Dendritic cell treated with granulocyte-macrophage colony-stimulating factor and Interleukin-4, amounts not matched to agents 40 ng/mL and 50 ng/mL, for 4 days (primary cell): ENCODE data around the gene LAPTM4A.

ENCODE experiments used
- H3K27ac Mint-ChIP-seq: one replicate; pipeline ENCODE4 v1.8.0; 2022; ENCODE audit warnings: mild to moderate bottlenecking, mixed read lengths
- H3K27me3 Mint-ChIP-seq: one replicate; pipeline ENCODE4 v1.8.0; 2022; ENCODE audit warnings: mild to moderate bottlenecking, mixed read lengths
- H3K36me3 Mint-ChIP-seq: one replicate; pipeline ENCODE4 v1.8.0; 2022; ENCODE audit warnings: low read depth, mixed read lengths
- H3K4me1 Mint-ChIP-seq: one replicate; pipeline ENCODE4 v1.8.0; 2022; ENCODE audit warnings: low read depth, mixed read lengths
- H3K4me3 Mint-ChIP-seq: one replicate; pipeline ENCODE4 v1.8.0; 2022; ENCODE audit warnings: mild to moderate bottlenecking, moderate library complexity, mixed read lengths
- H3K9me3 Mint-ChIP-seq: one replicate; pipeline ENCODE4 v1.8.0; 2022; ENCODE audit warnings: mixed read lengths
- intact Hi-C: fragments of 100-400 bp; cut with micrococcal nuclease; formaldehyde crosslinking; loops from one replicate; pipeline ENCODE4 v1.15.0; 2022

The LAPTM4A gene

GRCh38 chr2:20034218-20034617 lies 17.2 kb downstream of the LAPTM4A start:
- H3K27me3 Mint-ChIP-seq = no peaks in the 10 kb centered on the region
- H3K4me3 Mint-ChIP-seq = no peak overlapping the region
- H3K27ac Mint-ChIP-seq = peak overlapping the region; percentile 26
- peaks cover 100% of the 10 kb centered on the region for H3K36me3 Mint-ChIP-seq
- intact Hi-C loops = no loop called here
- no peaks in the 10 kb centered on the region for H3K9me3 Mint-ChIP-seq
- H3K4me1 Mint-ChIP-seq = peaks cover 23% of the 10 kb centered on the region

GRCh38 chr2:20033322-20033721 lies 18.1 kb downstream of the LAPTM4A start:
- Mint-ChIP-seq H3K9me3 (no peaks in the 10 kb centered on the region), H3K36me3 (peaks cover 100% of the 10 kb centered on the region), H3K4me1 (peaks cover 22% of the 10 kb centered on the region), H3K4me3 (no peak overlapping the region), H3K27ac (no peak overlapping the region), H3K27me3 (no peaks in the 10 kb centered on the region)
- intact Hi-C loops = no loop called here

- Mint-ChIP-seq H3K36me3 (peaks cover 83% of the 10 kb centered on the region), H3K9me3 (no peaks in the 10 kb centered on the region)
These were observed 21.2 kb downstream of the LAPTM4A start for GRCh38 chr2:20030224-20030623.

GRCh38 chr2:20027705-20028434 lies 23.6 kb downstream of the LAPTM4A start:
- H3K36me3 Mint-ChIP-seq = peaks cover 74% of the 10 kb centered on the region
- H3K4me3 Mint-ChIP-seq = no peak overlapping the region
- no peaks in the 10 kb centered on the region for H3K27me3 Mint-ChIP-seq
- intact Hi-C loops = no loop called here
- peaks cover 7% of the 10 kb centered on the region for H3K4me1 Mint-ChIP-seq
- no peak overlapping the region for H3K27ac Mint-ChIP-seq
- peaks cover 4% of the 10 kb centered on the region for H3K9me3 Mint-ChIP-seq

More at GRCh38 chr2:20030224-20030623, 21.2 kb downstream of the LAPTM4A start:
- intact Hi-C loops = no loop called here
- Mint-ChIP-seq H3K27ac (no peak overlapping the region), H3K4me3 (no peak overlapping the region), H3K4me1 (no peaks in the 10 kb centered on the region), H3K27me3 (no peaks in the 10 kb centered on the region)

- no peaks in the 10 kb centered on the region for H3K27me3 Mint-ChIP-seq
- H3K4me3 Mint-ChIP-seq = no peak overlapping the region
- intact Hi-C loops = no loop called here
- peaks cover 10% of the 10 kb centered on the region for H3K9me3 Mint-ChIP-seq
- H3K4me1 Mint-ChIP-seq = peaks cover 7% of the 10 kb centered on the region
- no peak overlapping the region for H3K27ac Mint-ChIP-seq
- H3K36me3 Mint-ChIP-seq = peaks cover 72% of the 10 kb centered on the region
These were observed 24.2 kb downstream of the LAPTM4A start for GRCh38 chr2:20027260-20027677.

- peaks cover 72% of the 10 kb centered on the region for H3K36me3 Mint-ChIP-seq
- H3K4me1 Mint-ChIP-seq = peaks cover 14% of the 10 kb centered on the region
- H3K4me3 Mint-ChIP-seq = no peak overlapping the region
- H3K9me3 Mint-ChIP-seq = peaks cover 30% of the 10 kb centered on the region
- H3K27ac Mint-ChIP-seq = no peak overlapping the region
- intact Hi-C loops = no loop called here
- H3K27me3 Mint-ChIP-seq = no peaks in the 10 kb centered on the region
These were observed 26.2 kb downstream of the LAPTM4A start for GRCh38 chr2:20025065-20025786.

GRCh38 chr2:20023688-20024087 lies 27.7 kb downstream of the LAPTM4A start:
- no peak overlapping the region for H3K4me3 Mint-ChIP-seq
- intact Hi-C loops = no loop called here
- peaks cover 59% of the 10 kb centered on the region for H3K36me3 Mint-ChIP-seq
- peaks cover 14% of the 10 kb centered on the region for H3K4me1 Mint-ChIP-seq
- H3K9me3 Mint-ChIP-seq = peaks cover 35% of the 10 kb centered on the region
- no peaks in the 10 kb centered on the region for H3K27me3 Mint-ChIP-seq
- H3K27ac Mint-ChIP-seq = no peak overlapping the region

- no peak overlapping the region for H3K4me3 Mint-ChIP-seq
- H3K27ac Mint-ChIP-seq = no peak overlapping the region
- H3K27me3 Mint-ChIP-seq = no peaks in the 10 kb centered on the region
- peaks cover 35% of the 10 kb centered on the region for H3K9me3 Mint-ChIP-seq
- peaks cover 14% of the 10 kb centered on the region for H3K4me1 Mint-ChIP-seq
- intact Hi-C loops = no loop called here
- H3K36me3 Mint-ChIP-seq = peaks cover 41% of the 10 kb centered on the region
These were observed 29.9 kb downstream of the LAPTM4A start for GRCh38 chr2:20021405-20022009.

GRCh38 chr2:20019747-20020146 lies 31.7 kb downstream of the LAPTM4A start:
- Mint-ChIP-seq H3K27me3 (peaks cover 1% of the 10 kb centered on the region), H3K4me1 (peaks cover 14% of the 10 kb centered on the region), H3K4me3 (no peak overlapping the region), H3K9me3 (peaks cover 35% of the 10 kb centered on the region), H3K27ac (no peak overlapping the region), H3K36me3 (peaks cover 41% of the 10 kb centered on the region)
- intact Hi-C loops = no loop called here

- Mint-ChIP-seq H3K36me3 (peaks cover 33% of the 10 kb centered on the region), H3K4me1 (peaks cover 9% of the 10 kb centered on the region), H3K9me3 (peaks cover 35% of the 10 kb centered on the region), H3K27ac (no peak overlapping the region), H3K4me3 (no peak overlapping the region), H3K27me3 (peaks cover 12% of the 10 kb centered on the region)
- intact Hi-C loops = no loop called here
These were observed 32.8 kb downstream of the LAPTM4A start for GRCh38 chr2:20018601-20019152.

GRCh38 chr2:20016346-20016745 lies 35.1 kb downstream of the LAPTM4A start:
- intact Hi-C loops = no loop called here
- Mint-ChIP-seq H3K4me3 (no peak overlapping the region), H3K9me3 (peaks cover 16% of the 10 kb centered on the region), H3K4me1 (peaks cover 9% of the 10 kb centered on the region), H3K27me3 (peaks cover 32% of the 10 kb centered on the region), H3K27ac (no peak overlapping the region), H3K36me3 (peaks cover 14% of the 10 kb centered on the region)

GRCh38 chr2:20015482-20016083 lies 35.8 kb downstream of the LAPTM4A start:
- intact Hi-C loops = loop anchor here (1.0 to 2.0 kb wide), 2 partner anchors 59 to 83 kb away; no protein-coding TSS in a partner anchor
- no peak overlapping the region for H3K27ac Mint-ChIP-seq
- peaks cover 9% of the 10 kb centered on the region for H3K4me1 Mint-ChIP-seq
- peaks cover 8% of the 10 kb centered on the region for H3K9me3 Mint-ChIP-seq
- H3K27me3 Mint-ChIP-seq = peaks cover 39% of the 10 kb centered on the region
- H3K36me3 Mint-ChIP-seq = peaks cover 6% of the 10 kb centered on the region
- H3K4me3 Mint-ChIP-seq = no peak overlapping the region

GRCh38 chr2:20013126-20013849 lies 38.1 kb downstream of the LAPTM4A start:
- Mint-ChIP-seq H3K36me3 (no peaks in the 10 kb centered on the region), H3K9me3 (no peaks in the 10 kb centered on the region), H3K4me1 (peaks cover 9% of the 10 kb centered on the region), H3K4me3 (peak overlapping the region; percentile 56), H3K27me3 (peaks cover 56% of the 10 kb centered on the region), H3K27ac (no peak overlapping the region)
- intact Hi-C loops = no loop called here
